DOHH2 (cell line): ENCODE results near the gene CDK14.

Experiments
- H3F3A ChIP-seq: fragments of 200-600 bp; sonication (generic), shearing (Covaris generic); 2 replicates; pipeline ENCODE4 v1.6.0; 2016; ENCODE audit warnings: antibody characterized with exemption, mild to moderate bottlenecking; ENCODE audit not compliant: control insufficient read depth, insufficient read depth
- H3K27ac ChIP-seq: fragments of 200-600 bp; sonication (generic); 2 replicates; pipeline ENCODE4 v1.5.1; 2014; ENCODE audit warnings: low read depth, mild to moderate bottlenecking, low read length, moderate library complexity
- H3K27me3 ChIP-seq: fragments of 200-600 bp; sonication (generic); 2 replicates; pipeline ENCODE4 v1.6.1; 2014; ENCODE audit warnings: mild to moderate bottlenecking, low read length, mixed read lengths; ENCODE audit not compliant: control insufficient read depth
- H3K36me3 ChIP-seq: fragments of 200-600 bp; sonication (generic); 2 replicates; pipeline ENCODE4 v1.6.1; 2014; ENCODE audit warnings: mild to moderate bottlenecking, low read length, moderate library complexity, mixed read lengths; ENCODE audit not compliant: control insufficient read depth
- H3K4me1 ChIP-seq: fragments of 200-600 bp; sonication (generic); 2 replicates; pipeline ENCODE4 v1.6.1; 2014; ENCODE audit warnings: mild to moderate bottlenecking, low read length, mixed read lengths; ENCODE audit not compliant: control insufficient read depth
- H3K4me2 ChIP-seq: fragments of 200-600 bp; sonication (generic); 2 replicates; pipeline ENCODE4 v1.6.0; 2014; ENCODE audit warnings: mild to moderate bottlenecking, low read length, moderate library complexity
- H3K4me3 ChIP-seq: fragments of 200-600 bp; sonication (generic); 2 replicates; pipeline ENCODE4 v1.5.1; 2014; ENCODE audit warnings: mild to moderate bottlenecking, low read length, mixed read lengths
- H3K79me2 ChIP-seq: fragments of 200-600 bp; sonication (generic); 2 replicates; pipeline ENCODE4 v1.6.1; 2014; ENCODE audit warnings: mild to moderate bottlenecking, low read length, mixed read lengths; ENCODE audit not compliant: control insufficient read depth
- H3K9me2 ChIP-seq: fragments of 200-600 bp; sonication (generic); replicated peaks from 2 replicates; pipeline ENCODE4 v1.6.1; 2014; ENCODE audit warnings: mild to moderate bottlenecking, low read length, mixed read lengths; ENCODE audit not compliant: control insufficient read depth
- H3K9me3 ChIP-seq: fragments of 200-600 bp; sonication (generic); 2 replicates; pipeline ENCODE4 v1.6.1; 2014; ENCODE audit warnings: antibody characterized with exemption, low read length, mixed read lengths; ENCODE audit not compliant: control insufficient read depth, insufficient read depth
- H4K20me1 ChIP-seq: fragments of 200-600 bp; sonication (generic); 2 replicates; pipeline ENCODE4 v1.6.0; 2014; ENCODE audit warnings: low read depth, mild to moderate bottlenecking, antibody characterized with exemption, low read length, moderate library complexity; ENCODE audit not compliant: control insufficient read depth, insufficient read depth
- EZH2phosphoT487 ChIP-seq: fragments of 200-600 bp; sonication (generic); IDR thresholded peaks from 2 replicates; pipeline ENCODE4 v1.6.1; 2017; ENCODE audit warnings: borderline replicate concordance, mild to moderate bottlenecking, antibody characterized with exemption, low read length, moderate library complexity, mixed read lengths
- TF ChIP-seq, protein P1 (sequence below): fragments of 200-600 bp; sonication (generic); IDR thresholded peaks from one replicate; pipeline ENCODE4 v1.5.1; 2014; ENCODE audit warnings: antibody characterized with exemption, mild to moderate bottlenecking, low read depth, low read length; ENCODE audit not compliant: poor library complexity, severe bottlenecking

CDK14 gene

GRCh38 chr7:91247500-91247899, 651.4 kb downstream of the CDK14 start:
- Histone ChIP-seq H3K4me2 (no peak overlapping the region), H3K4me1 (no peaks in the 10 kb centered on the region), H4K20me1 (no peaks in the 10 kb centered on the region), H3K9me2 (no peaks in the 10 kb centered on the region), H3K27me3 (peaks cover 7% of the 10 kb centered on the region; the same call in 1 of the 2 replicates), H3K36me3 (no peaks in the 10 kb centered on the region), H3K4me3 (no peak overlapping the region), H3K79me2 (no peaks in the 10 kb centered on the region), H3K27ac (no peak overlapping the region), H3F3A (no peaks in the 10 kb centered on the region), H3K9me3 (no peaks in the 10 kb centered on the region)
- no peak for TF ChIP-seq EZH2phosphoT487
- TF ChIP-seq, protein P1, sequence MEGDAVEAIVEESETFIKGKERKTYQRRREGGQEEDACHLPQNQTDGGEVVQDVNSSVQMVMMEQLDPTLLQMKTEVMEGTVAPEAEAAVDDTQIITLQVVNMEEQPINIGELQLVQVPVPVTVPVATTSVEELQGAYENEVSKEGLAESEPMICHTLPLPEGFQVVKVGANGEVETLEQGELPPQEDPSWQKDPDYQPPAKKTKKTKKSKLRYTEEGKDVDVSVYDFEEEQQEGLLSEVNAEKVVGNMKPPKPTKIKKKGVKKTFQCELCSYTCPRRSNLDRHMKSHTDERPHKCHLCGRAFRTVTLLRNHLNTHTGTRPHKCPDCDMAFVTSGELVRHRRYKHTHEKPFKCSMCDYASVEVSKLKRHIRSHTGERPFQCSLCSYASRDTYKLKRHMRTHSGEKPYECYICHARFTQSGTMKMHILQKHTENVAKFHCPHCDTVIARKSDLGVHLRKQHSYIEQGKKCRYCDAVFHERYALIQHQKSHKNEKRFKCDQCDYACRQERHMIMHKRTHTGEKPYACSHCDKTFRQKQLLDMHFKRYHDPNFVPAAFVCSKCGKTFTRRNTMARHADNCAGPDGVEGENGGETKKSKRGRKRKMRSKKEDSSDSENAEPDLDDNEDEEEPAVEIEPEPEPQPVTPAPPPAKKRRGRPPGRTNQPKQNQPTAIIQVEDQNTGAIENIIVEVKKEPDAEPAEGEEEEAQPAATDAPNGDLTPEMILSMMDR: no peak

- TF ChIP-seq, protein P1: no peak
- TF ChIP-seq EZH2phosphoT487: no peak
- no peak overlapping the region for H3K27ac ChIP-seq
Observed at GRCh38 chr7:91248996-91249395, 652.9 kb downstream of the CDK14 start.

GRCh38 chr7:91249506-91250233, 653.5 kb downstream of the CDK14 start:
- H3K27me3 ChIP-seq: no peaks in the 10 kb centered on the region
- H3K36me3 ChIP-seq: no peaks in the 10 kb centered on the region
- TF ChIP-seq EZH2phosphoT487: no peak
- TF ChIP-seq, protein P1: no peak
- no peaks in the 10 kb centered on the region for H3F3A ChIP-seq
- no peak overlapping the region for H3K27ac ChIP-seq
- no peaks in the 10 kb centered on the region for H4K20me1 ChIP-seq
- H3K4me3 ChIP-seq: no peak overlapping the region
- H3K79me2 ChIP-seq: no peaks in the 10 kb centered on the region
- no peak overlapping the region for H3K4me2 ChIP-seq
- no peaks in the 10 kb centered on the region for H3K4me1 ChIP-seq
- no peaks in the 10 kb centered on the region for H3K9me2 ChIP-seq
- H3K9me3 ChIP-seq: no peaks in the 10 kb centered on the region

More at GRCh38 chr7:91248996-91249395, 652.9 kb downstream of the CDK14 start:
- H3K4me3 ChIP-seq: no peak overlapping the region
- peaks cover 4% of the 10 kb centered on the region; the same call in 1 of the 2 replicates for H3K27me3 ChIP-seq
- no peaks in the 10 kb centered on the region for H4K20me1 ChIP-seq
- H3K79me2 ChIP-seq: no peaks in the 10 kb centered on the region
- H3K9me2 ChIP-seq: no peaks in the 10 kb centered on the region
- H3K4me1 ChIP-seq: no peaks in the 10 kb centered on the region
- H3K36me3 ChIP-seq: no peaks in the 10 kb centered on the region
- H3K4me2 ChIP-seq: no peak overlapping the region
- no peaks in the 10 kb centered on the region for H3F3A ChIP-seq
- H3K9me3 ChIP-seq: no peaks in the 10 kb centered on the region
